ENCODE results near the gene ATP6V1A. TPM values are rescaled to one million over a fixed set of nuclear protein-coding genes. Genes with fewer than 3 reads are reported as not detected.

Gene ATP6V1A
- total and polyA plus RNA-seq, 2 of the 13 experiments (the other 11 are each of a cell fraction or from before 2014, with no cell fraction given): 23.4 to 95.1 TPM

GRCh38 chr3:113747283-113748046 lies 630 bp downstream of the ATP6V1A start (continued):
- no peak for TF ChIP-seq ZGPAT (CRISPR knock-in tag; IDR thresholded peaks at IDR 0.05)
- 0 out of 2 replicates have a peak, but pooled peaks have one; percentile 29 for TF ChIP-seq SNAPC2 (CRISPR knock-in tag; IDR thresholded peaks at IDR 0.05)
- TF ChIP-seq CHCHD3 (CRISPR knock-in tag; IDR thresholded peaks at IDR 0.05): 0 out of 2 replicates have a peak, but pooled peaks have one; percentile 25
- TF ChIP-seq SALL1 (CRISPR knock-in tag; IDR thresholded peaks at IDR 0.05): peak; percentile 20; the same call in 1 of the 2 replicates
- TF ChIP-seq RXRA (CRISPR knock-in tag; IDR thresholded peaks at IDR 0.05): no peak
- no peak for TF ChIP-seq ZNF143 (CRISPR knock-in tag; IDR thresholded peaks at IDR 0.05)

- DNase-seq (ENCODE audit: low spot score) (no peak), FAIRE-seq (no peak), ATAC-seq (no peak)
- CTCF ChIA-PET (ENCODE audit: low intra/inter-chr PET ratio, low total read pairs): no interaction called here
- POLR2A ChIA-PET: no interaction called here
- H3K27me3 ChIP-seq (ENCODE audit: control insufficient read depth in 1 of 2, insufficient read depth in 2 of 2, low read length in 2 of 2): no peaks in the 10 kb centered on the region; a peak in 1 of 5 replicates
- H3K4me1 ChIP-seq (ENCODE audit: insufficient read depth, low read length): peaks cover 24% of the 10 kb centered on the region
- BruUV-seq (replicated peaks): no TSS peak
- intact Hi-C loops (cut with micrococcal nuclease; ENCODE audit: unreplicated experiment): no loop called here
- H4K20me1 ChIP-seq (ENCODE audit: insufficient read depth, low read length): no peaks in the 10 kb centered on the region
- peaks cover 82% of the 10 kb centered on the region for H3K79me2 ChIP-seq (ENCODE audit: insufficient read depth, low read length)
- no peak overlapping the region for H3K4me2 ChIP-seq (ENCODE audit: low read depth, low read length)
- H3K36me3 ChIP-seq (replicated peaks in 1 of 2; ENCODE audit: control insufficient read depth in 1 of 2, insufficient read depth in 2 of 2, low read length in 2 of 2): no peaks in the 10 kb centered on the region
- no peak overlapping the region for H2AFZ ChIP-seq (ENCODE audit: low read length)
- H3K9me3 ChIP-seq (ENCODE audit: low read length): no peaks in the 10 kb centered on the region
- TF ChIP-seq ARHGAP35 (CRISPR knock-in tag; IDR thresholded peaks at IDR 0.05; ENCODE audit: borderline replicate concordance) (no peak), NR2F2 (IDR thresholded peaks at IDR 0.05; ENCODE audit: borderline replicate concordance, low read depth) (no peak)
- in situ Hi-C loops (cut with HindIII; ENCODE audit: extremely low pct_ligation_motif_present, low pct_unique_long_range_greater_than_20kb): no loop called here
- H3K9ac ChIP-seq (ENCODE audit: insufficient read depth, low read depth, low read length): no peak overlapping the region
- H3K27ac ChIP-seq (ENCODE audit: extremely low read length, insufficient read depth, low read length): no peak overlapping the region
- no peak overlapping the region for H3K4me3 ChIP-seq (replicated peaks in 1 of 3; ENCODE audit: insufficient read depth in 1 of 3, low read depth in 2 of 3, low read length in 3 of 3)
Observed at GRCh38 chr3:113751141-113751540, 4.3 kb downstream of the ATP6V1A start.
